Measurements from ENCODE around the gene GABRG3.

The GABRG3 gene

DNA sequence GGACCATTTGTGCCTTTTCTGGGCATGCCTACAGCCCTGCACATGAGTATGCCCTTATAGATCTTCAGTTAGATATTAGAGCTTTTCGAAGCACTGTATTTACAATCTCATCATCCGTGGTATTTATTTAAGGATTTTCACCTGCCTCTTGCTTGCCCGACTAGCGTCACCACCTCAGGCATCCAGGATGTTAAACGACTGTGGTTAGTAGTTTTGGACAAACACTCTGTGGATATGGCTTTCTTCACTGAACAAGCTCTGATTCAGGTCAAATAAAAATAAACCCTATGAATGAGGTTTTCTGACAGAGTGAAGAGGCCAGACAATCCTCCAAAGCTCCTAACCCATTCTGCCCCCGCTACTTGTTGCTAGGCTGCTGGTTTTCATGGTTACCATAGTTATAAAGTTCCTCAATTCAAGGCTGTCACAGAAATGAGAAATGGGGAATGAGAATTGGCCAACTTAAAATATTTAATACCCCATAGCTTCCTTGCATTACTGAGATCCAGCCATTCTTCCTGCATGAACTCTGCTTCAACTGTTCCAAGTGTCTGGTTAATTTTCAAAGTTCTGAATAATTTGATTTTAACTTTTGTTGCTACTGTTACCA is 440.1 kb downstream of the GABRG3 start:
- peak; percentile 66 for DNase-seq (ENCODE audit: low read depth, low spot score)

DNA sequence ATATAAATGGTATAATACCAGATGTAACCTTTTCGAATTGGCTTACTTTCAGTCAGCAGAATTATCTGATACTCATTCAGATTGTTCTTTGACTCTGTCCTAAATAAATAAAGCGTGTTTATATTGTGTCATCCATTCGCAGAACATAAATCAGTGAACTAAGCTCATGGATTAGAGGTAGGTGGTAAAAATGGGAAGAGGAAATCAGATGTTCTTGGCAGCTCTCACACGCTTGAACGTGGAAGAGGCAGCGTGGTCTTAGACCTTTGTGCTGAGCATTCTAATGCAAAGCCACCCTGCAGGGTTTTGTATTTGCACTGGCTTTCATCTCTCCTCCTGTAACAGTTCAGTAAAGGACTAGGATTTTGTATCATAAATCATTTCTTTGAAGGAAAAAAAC is 441.4 kb downstream of the GABRG3 start:
- DNase-seq (ENCODE audit: low read depth, low spot score) = no peak

DNA sequence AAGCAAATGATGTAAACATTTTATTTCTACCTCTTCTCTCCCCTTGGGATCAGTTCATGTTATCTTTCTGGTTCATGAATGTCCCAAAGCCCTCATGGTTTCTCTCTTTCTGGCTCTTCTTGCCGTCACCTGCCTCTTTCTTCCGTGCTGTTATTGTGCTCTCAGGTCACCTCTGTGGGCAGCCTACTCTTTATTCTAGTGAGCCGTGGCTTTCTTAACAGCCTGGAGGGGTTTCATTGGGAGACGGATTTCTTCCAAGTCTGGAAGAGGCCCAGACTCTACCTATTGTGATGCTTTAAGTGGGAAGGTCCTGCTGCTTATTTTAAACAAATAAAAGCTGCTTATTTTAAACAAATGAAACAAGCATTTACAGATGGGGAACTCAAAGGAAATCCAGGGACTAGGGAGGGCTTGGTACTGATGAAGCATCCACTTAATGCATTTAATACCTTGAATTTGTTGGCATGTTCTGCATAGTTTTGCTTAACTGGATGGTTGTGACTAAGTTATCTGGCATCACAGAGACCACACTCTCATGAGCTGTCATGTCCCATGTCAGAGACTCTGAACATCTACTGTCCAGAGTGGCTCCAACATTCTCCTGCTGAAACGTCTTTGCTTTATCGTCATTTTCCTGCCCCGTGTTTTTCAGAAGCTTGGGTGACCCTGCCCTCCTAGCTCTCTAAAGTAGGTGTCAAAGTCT is 443.3 kb downstream of the GABRG3 start:
- peak; percentile 77 for DNase-seq (ENCODE audit: low read depth, low spot score)

DNA sequence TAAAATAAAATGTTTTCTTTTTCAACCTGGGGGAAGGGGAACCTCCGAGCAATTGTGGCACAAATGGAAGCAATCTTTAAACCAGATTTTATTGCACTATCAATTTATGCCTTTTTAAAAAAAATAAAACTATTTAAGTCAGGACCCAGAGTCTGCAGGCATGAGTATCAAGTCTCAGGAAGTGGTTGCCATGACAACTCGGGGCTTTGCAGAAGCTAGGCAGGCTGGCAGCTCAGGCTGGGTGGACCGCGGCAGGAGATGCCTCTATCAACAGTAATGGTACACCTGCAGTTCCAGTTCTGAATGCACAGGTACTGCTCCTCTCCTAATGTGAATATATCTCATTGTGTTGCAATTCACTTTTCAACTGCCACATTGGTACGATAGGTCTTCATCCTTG is 447.7 kb downstream of the GABRG3 start:
- DNase-seq (ENCODE audit: low read depth, low spot score) = peak; percentile 54

DNA sequence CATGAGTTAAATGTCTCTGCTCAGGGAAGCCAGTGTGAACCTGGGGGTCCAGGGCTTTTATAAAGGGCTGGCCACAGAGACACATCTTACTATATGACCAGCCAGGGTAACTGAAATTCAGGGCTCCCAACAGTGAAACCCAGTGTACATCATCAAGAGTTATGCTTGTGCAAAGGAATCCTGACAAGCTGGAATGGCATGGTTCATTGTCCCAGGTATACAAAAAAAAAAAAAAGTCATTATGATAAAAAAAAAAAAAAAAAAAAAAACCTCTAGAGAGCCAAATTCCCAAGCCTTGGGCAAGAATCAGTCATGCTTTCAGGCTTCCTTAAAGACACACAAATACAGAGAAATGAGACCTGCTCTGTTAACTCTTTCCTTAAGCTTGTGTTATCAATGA is 452.0 kb downstream of the GABRG3 start:
- DNase-seq (ENCODE audit: low read depth, low spot score) = no peak

DNA sequence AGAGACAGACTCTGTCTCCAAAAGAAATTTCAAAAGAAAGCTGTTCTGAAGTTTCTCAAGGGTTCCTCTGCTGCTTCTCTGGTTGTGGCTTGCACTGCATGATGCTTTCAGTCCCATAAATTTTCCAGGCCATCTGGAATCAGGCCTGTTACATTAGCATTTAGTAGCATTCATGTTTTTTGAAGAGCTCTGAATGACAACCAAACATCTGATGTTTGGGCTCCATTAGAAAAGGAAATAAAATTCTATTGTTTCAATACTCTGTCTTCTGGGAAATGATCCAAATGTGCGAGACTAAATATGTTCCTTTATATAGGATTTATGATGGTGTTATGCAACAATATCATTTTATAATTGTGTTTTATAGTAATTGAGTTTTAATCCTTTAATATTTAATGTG is 455.8 kb downstream of the GABRG3 start:
- peak; percentile 24 for DNase-seq (ENCODE audit: low read depth, low spot score)

DNA sequence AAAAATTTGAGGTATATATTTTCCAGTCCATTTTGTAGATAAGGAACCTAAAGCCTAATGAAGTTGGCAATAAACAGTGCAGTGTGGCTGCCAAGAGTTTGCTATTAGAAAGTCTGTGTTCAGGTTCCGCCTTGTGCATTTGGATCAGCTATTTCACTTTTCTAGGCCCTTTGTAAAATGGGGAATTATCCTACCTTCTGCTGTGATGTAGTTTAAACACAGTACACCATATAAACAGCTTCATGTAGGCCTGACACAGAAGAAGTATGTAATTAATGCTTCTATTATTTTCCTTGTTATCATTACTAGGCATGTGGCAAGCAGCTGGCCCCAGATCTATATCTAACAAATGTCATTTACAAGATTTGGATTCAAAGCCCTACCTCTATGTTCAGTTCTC is 456.3 kb downstream of the GABRG3 start:
- peak; percentile 27 for DNase-seq (ENCODE audit: low read depth, low spot score)

DNA sequence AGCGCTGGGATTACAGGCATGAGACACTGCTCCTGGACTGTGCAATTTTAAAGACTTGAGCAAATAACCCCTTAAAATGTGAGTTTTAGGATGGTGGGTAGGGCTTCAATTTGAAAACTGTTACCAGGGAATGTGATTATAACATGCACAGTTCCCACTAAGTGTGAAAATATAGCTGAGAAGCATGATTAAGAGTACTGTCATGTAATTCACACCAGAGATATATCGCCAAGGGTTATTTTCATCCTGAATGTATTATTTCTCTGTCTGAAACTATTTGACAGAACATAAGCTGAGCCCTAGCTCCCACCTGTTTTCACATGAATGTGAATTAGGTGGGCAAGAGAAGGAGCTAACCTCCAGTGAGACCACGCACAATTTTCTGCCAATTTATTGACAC is 457.2 kb downstream of the GABRG3 start:
- no peak for DNase-seq (ENCODE audit: low read depth, low spot score)

DNA sequence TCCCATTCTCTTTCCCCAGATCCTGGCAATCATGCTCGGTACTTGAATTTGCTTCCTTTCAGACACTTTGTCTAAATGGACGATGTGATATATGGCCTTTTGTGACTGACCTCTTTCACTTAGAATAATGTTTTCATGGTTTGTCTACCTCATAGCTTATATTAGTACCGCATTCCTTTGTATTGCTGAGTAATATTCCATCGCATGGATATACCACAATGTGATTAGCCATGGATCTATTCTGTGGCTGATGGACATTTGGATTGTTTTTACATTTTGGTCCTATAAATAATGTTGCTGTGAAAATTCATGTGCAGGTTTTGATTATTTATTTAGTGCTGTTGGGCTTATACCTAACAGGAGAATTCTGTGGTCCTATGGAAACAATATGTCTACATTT is 458.6 kb downstream of the GABRG3 start:
- DNase-seq (ENCODE audit: low read depth, low spot score) = no peak

DNA sequence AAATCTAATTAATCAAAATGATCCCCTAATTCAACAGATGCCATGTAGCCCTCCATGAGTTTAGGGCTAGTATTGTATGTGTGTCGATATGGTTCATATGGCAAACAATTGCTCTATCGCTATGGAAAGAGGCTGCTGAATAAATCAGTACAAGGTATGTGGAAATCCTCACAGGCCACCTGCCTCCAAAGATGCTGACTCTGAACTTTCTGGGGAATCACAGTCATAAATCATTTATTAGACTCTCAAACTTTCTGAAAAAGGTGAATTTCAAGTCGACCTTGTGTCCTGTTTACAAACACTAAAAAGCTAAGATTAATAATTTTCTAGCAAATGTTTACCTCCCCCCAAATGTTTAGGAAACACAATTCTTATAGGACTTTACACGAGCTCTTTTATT is 462.6 kb downstream of the GABRG3 start:
- no peak for DNase-seq (ENCODE audit: low read depth, low spot score)

DNA sequence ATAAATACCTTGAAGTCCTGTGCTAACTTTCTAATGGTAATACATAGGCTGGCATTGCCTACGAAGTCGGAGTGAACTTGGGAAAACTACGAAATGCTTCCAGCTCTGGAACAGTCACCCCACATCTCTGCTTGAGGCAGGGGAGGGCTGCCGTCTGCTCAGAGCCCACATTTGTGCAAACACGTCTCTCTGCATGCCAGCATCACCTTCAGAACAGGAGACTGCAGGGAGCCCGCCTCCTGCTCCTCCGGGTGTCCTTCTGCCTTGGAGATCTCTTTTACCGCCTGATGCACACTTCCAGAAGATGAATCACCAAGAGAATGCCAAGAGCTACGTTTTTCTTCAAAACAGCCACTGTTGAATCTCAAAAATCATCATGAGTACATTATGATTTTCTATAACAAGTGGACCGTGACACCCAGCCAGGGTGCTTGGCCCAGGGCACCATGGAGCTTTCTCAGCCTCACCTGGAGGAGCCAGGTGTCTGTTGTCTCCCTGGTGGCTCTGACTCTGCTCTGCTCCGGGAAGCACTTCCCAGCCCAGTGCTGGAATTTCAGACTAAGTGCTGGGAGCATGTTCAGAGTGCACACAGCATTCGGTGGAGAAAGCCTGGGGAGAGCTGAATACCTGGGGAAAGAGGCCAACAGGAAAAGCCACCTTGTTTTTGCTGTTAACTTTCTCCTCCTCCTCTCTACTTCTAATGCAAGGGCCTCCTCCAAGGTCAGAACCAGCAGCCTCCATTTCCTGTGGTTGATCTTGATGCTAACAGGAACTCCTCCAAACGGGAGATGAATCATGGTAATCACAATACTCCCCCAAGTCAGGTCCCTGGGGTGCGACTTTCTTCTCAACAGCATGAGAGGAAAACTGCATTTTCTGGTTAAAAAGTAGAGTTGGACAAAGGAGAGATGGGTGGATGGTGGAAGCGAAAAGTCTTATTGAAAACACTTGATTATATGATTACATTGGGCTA is 467.7 kb downstream of the GABRG3 start:
- no peak for DNase-seq (ENCODE audit: low read depth, low spot score)

DNA sequence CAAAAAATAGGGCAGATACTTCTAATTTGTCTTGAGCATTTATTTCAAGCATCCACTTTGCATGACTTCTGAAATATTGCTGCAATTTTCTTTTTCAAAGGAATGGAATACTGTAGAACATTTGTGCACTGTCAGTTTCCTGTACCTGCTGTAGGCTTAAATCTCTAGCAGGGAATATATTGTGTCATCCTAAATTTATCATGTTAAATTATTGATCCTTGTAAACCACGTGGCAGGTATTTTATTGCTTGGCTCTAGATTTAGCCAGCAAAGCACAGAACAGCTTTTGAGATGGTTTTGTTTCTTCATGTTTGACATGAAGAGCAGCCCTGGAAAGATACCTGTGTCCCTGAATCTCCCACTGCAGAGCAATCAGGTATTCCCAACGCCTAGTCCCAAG is 470.1 kb downstream of the GABRG3 start:
- no peak for DNase-seq (ENCODE audit: low read depth, low spot score)

DNA sequence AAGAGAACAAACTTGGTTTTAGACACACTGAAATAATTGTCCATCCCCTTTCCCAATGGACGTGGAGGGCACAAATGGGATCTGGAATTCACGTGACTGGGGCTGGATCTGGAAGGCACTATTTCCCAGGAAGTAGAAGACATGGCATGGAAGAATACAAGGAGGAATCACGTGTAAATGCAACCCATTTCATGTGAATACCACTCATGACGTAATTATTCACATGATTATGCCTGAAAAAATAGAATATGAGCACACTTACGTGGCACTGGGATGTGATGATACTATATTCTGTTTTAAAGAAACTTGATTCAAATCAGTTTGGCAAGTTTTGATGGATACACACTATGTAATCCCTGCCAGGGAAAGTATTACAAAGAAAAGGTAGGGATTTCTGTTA is 477.3 kb downstream of the GABRG3 start:
- DNase-seq (ENCODE audit: low read depth, low spot score) = no peak

DNA sequence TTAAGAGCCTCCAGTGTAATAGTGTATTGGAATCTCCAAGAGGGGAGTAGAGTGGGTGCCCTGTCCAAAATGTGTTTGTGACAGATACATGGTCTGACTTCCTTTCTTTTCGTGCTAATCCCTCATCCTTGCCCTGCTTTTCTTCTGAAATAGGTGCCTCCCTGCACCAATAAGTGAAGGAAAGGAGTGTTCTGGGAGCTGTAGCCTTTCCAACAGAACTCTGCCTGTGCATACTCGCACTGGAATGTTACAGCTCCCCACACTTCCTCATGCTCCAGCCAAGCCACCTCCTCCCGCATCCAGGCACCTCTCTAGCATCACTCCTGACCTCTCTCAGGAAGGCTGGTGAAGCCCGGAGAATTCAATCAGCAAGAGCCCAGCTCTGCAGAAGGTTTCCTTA is 478.0 kb downstream of the GABRG3 start:
- peak; percentile 59 for DNase-seq (ENCODE audit: low read depth, low spot score)

DNA sequence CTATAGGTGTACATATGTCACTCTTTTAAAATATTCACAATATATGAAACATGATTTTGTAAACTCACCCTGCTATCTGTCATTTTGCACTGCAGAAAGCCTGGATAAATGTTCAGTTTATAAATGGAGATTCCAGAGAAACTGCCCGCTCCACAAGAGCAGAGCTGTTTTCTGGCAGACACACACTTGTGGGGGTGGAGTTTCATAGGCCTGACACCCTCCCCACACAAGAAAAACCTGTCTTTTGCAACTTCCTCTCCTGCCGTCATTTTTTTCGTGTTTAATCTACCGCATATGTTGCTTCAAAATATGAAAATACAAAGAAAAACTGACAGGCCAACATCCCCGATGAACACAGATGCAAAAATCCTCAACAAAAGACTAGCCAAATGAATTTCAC is 479.0 kb downstream of the GABRG3 start:
- DNase-seq (ENCODE audit: low read depth, low spot score) = no peak

DNA sequence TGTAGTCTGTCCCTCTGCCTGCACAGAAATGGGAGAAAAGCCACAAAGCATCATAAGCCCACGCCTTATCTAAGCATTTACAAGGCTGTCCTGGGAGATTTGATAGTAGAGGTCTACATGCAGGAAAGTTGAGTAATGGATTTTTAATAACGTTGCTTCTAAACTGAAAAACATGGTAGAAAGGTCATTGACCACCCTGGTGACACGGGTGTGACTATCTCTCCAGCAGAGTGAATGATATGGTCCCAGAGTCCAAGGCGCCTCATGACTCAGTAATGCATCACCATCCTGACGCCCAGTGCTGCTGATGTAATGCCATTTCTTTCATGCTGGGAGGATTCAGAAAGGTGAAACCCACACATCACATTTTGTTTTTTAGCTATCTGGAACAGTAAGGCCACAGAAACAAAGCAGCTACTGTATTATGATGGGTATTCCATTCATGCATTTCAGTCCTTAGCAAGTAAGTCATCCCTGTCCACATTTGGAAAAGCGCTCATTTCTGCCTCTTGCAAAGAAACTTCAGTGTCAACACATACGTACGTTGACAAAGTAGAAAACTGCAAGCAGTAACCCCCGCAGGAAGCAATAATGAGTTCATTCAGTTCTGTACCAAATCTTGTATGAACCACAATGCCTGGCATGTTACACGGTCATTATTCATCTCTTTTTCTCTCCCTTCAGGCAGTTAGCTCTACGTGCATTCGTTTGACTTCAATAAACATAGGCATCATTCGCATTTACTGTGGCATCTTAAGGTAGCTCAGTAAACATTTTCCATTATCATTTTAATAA is 483.5 kb downstream of the GABRG3 start:
- DNase-seq (ENCODE audit: low read depth, low spot score) = peak; percentile 86

DNA sequence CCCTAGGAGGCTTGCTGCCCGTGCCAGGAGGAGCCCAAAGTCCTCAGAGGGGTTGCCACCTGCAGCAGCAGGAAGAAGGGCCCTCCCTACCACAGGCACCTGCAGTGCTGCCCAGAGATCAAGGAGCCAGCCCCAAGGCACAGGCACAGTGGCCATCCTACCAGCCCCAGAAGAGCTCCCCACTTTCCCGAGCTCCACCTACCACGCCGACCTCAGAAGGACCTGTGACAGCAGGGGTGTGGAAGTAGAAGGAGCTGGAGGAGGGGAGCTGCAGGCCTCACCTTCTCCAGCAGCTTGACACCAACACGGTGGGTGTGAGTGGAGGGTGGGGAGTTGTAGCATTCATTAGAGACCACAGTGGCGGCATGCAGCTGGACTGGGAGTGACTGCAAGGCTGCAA is 485.8 kb downstream of the GABRG3 start:
- DNase-seq (ENCODE audit: low read depth, low spot score) = no peak

DNA sequence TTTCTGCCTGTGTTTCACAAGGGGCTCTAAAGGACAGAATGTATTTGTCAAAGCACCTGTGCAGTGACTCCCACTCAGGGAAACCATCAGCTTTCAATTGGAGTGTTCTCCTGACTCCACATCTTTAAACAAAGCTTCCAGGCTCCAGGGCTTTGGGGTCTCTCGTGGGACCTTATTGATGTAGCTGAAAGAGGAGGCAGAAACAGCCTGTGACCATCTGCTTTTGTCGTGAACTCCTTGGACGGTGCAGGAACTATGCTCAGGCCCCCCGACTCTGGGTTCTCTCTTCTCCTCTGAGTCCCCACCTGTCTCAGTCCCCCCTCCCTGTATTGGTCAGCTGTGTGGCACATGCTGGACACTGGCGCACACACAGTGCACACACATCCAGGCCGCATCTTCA is 486.8 kb downstream of the GABRG3 start:
- DNase-seq (ENCODE audit: low read depth, low spot score) = no peak

DNA sequence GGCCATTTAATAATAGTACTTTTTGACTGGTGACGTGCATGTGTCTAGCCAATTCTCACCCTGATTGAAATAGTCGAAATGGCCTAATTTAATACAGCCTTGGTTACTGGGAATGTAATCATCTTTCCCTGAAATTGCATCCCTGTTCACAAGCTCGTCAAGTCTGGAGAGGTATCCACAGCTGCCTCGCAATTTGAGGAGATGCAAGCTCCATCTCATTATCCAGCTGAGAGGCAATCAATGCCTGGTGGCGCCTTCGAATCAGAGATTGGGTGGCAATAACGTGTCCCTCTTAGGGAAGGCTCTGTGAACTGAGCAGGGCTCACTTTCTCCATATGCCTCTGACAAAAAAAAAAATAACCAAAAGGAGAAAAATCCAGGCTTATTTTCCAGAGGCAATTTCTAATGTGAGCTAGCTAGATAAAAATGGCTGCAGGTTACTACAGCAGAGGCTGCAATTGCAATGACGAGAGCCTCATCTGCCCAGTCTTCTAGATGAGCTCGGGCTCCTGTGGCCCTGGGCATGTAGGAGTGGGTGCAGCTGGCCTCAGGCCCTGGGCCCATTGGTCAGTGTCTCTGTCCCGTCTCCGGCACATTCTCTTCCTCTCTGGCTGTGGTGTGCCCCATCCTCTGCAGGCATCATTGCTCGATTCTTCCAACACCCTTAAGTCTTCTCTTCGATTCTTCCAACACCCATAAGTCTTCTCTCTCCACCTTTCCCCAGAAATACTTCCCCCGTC is 487.5 kb downstream of the GABRG3 start:
- DNase-seq (ENCODE audit: low read depth, low spot score) = no peak

DNA sequence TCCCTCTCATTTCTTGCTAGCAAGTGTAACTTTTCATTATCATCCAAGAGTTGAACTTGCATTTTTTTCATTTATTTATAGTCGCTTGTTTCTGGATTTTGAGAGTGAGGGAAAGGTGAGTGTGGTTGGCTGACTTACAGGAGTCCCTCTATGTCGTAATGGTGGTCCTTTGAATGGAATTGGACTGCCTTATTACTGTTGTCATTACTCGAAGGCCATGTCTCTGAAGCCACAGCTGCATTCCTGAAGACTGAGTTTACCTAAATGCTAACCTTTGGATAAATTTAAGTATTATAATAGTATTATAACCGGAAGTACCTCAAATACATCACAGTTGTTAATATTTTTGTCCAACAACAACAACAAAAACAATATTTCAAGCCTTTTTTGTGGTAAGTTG is 488.9 kb downstream of the GABRG3 start:
- DNase-seq (ENCODE audit: low read depth, low spot score) = peak; percentile 46

DNA sequence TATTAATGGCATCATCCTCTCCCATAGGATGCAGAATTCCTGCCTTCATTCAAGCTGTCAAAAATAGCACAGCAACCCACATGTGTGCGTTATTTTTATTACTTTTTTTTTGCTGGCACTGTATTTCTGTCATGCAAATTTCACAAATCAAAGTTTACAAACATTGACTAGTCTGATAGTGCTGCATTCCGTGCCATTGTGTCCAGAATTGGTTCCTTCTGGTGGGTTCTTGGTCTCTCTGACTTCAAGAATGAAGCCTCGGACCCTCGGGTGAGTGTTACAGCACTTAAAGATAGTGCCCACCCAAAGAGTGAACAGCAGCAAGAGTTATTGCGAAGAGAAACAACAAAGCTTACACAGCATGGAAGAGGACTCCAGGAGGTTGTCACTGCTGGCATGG is 490.2 kb downstream of the GABRG3 start:
- no peak for DNase-seq (ENCODE audit: low read depth, low spot score)
